GM21423 (cell line): ENCODE measurements around the gene CELA2A.
"Not testable (repeated sequence)": the region's sequence is repeated elsewhere in the genome, so short reads cannot be mapped to it uniquely, and the experiment has no call there.

Experiments used
- ATAC-seq: cut with Tn5 transposase; IDR thresholded peaks from one replicate; pipeline ENCODE4 v1.9.1; 2021; ENCODE audit warnings: mild to moderate bottlenecking, moderate library complexity; ENCODE audit not compliant: unreplicated experiment

Gene CELA2A

GRCh38 chr1:15424981-15425380 is 31.6 kb upstream of the CELA2A start:
- ATAC-seq, result no peak

- no peak for ATAC-seq
Observed at GRCh38 chr1:15425521-15425920, 31.0 kb upstream of the CELA2A start.

GRCh38 chr1:15425958-15426357 is 30.6 kb upstream of the CELA2A start:
- ATAC-seq, result no peak

GRCh38 chr1:15426492-15427279 is 29.8 kb upstream of the CELA2A start:
- no peak for ATAC-seq

GRCh38 chr1:15427280-15427666 is 29.3 kb upstream of the CELA2A start:
- ATAC-seq, result no peak

GRCh38 chr1:15428252-15428651 is 28.3 kb upstream of the CELA2A start:
- not testable (repeated sequence) for ATAC-seq

- ATAC-seq, result no peak
Observed at GRCh38 chr1:15428815-15429435, 27.6 kb upstream of the CELA2A start.

GRCh38 chr1:15429701-15430149 is 26.8 kb upstream of the CELA2A start:
- no peak for ATAC-seq

GRCh38 chr1:15430787-15431570 is 25.6 kb upstream of the CELA2A start:
- ATAC-seq, result peak; percentile 66

- no peak for ATAC-seq
Observed at GRCh38 chr1:15431571-15431948, 25.0 kb upstream of the CELA2A start.

GRCh38 chr1:15432324-15432723 is 24.2 kb upstream of the CELA2A start:
- no peak for ATAC-seq

GRCh38 chr1:15433471-15433870 is 23.1 kb upstream of the CELA2A start:
- no peak for ATAC-seq

- not testable (repeated sequence) for ATAC-seq
Observed at GRCh38 chr1:15434739-15435138, 21.8 kb upstream of the CELA2A start.

- no peak for ATAC-seq
Observed at GRCh38 chr1:15435239-15436077, 21.1 kb upstream of the CELA2A start.

- no peak for ATAC-seq
Observed at GRCh38 chr1:15436881-15437442, 19.6 kb upstream of the CELA2A start.

GRCh38 chr1:15439325-15439724 is 17.2 kb upstream of the CELA2A start:
- ATAC-seq, result no peak

GRCh38 chr1:15440357-15440756 is 16.2 kb upstream of the CELA2A start:
- ATAC-seq, result no peak

- no peak for ATAC-seq
Observed at GRCh38 chr1:15441247-15441646, 15.3 kb upstream of the CELA2A start.

- ATAC-seq, result no peak
Observed at GRCh38 chr1:15442119-15442518, 14.4 kb upstream of the CELA2A start.

GRCh38 chr1:15442759-15443158 is 13.8 kb upstream of the CELA2A start:
- ATAC-seq, result no peak
